ENCODE results near the gene C7orf33.

GRCh38 chr7:148580446-148580845 lies 10.1 kb upstream of the C7orf33 start:
- TF ChIP-seq POLR2AphosphoS5 (IDR thresholded peaks at IDR 0.05; ENCODE audit: low read depth), result no peak
- TF ChIP-seq CTCF (conservative IDR thresholded peaks at IDR 0.05; ENCODE audit: low read depth in 2 of 2), result no peak
- TF ChIP-seq REST (IDR thresholded peaks at IDR 0.05; ENCODE audit: unreplicated experiment), result no peak
- TF ChIP-seq CREB1 (CRISPR knock-in tag; IDR thresholded peaks at IDR 0.05; ENCODE audit: low read depth), result no peak
- TF ChIP-seq EZH2 (IDR thresholded peaks at IDR 0.05; ENCODE audit: low read depth, unreplicated experiment), result no peak
- no peak for TF ChIP-seq EZH2phosphoT487 (IDR thresholded peaks at IDR 0.05; ENCODE audit: unreplicated experiment)
- TF ChIP-seq STAT1 (IDR thresholded peaks at IDR 0.05; ENCODE audit: unreplicated experiment), result no peak
- no peak for TF ChIP-seq JUNB (IDR thresholded peaks at IDR 0.05; ENCODE audit: unreplicated experiment)
- no peak for TF ChIP-seq ZNF462 (CRISPR knock-in tag; IDR thresholded peaks at IDR 0.05)
- TF ChIP-seq ETS1 (IDR thresholded peaks at IDR 0.05), result no peak
- TF ChIP-seq NANOG (IDR thresholded peaks at IDR 0.05; ENCODE audit: borderline replicate concordance), result no peak
- TF ChIP-seq ZNF331 (CRISPR knock-in tag; IDR thresholded peaks at IDR 0.05; ENCODE audit: low read depth), result no peak
- TF ChIP-seq ZNF114 (CRISPR knock-in tag; IDR thresholded peaks at IDR 0.05), result no peak
